ENCODE measurements around the gene UBL4A. TPM values are rescaled to one million over a fixed set of nuclear protein-coding genes. Genes with fewer than 3 reads are reported as not detected.
A peak's percentile ranks its signal among the peaks of the same experiment; 100 is the strongest.

The UBL4A gene
- total and polyA plus RNA-seq, 9 of the 15 experiments (the other 6 are each of a cell fraction or from before 2014, with no cell fraction given) = 15.2 to 140 (median 100) TPM

- TF ChIP-seq CLOCK (CRISPR knock-in tag; IDR thresholded peaks at IDR 0.05; ENCODE audit: borderline replicate concordance) = no peak
- no peak for TF ChIP-seq TEAD2 (tag; IDR thresholded peaks at IDR 0.05)
- TF ChIP-seq ZNF551 (CRISPR knock-in tag; IDR thresholded peaks at IDR 0.05) = no peak
- TF ChIP-seq SMARCA4 (IDR thresholded peaks at IDR 0.05) = peak; percentile 90
- TF ChIP-seq NR2F6 (CRISPR knock-in tag; IDR thresholded peaks at IDR 0.05) = no peak
- no peak for TF ChIP-seq ZNF408 (CRISPR knock-in tag; IDR thresholded peaks at IDR 0.05; ENCODE audit: low read depth)
- TF ChIP-seq, protein P1, sequence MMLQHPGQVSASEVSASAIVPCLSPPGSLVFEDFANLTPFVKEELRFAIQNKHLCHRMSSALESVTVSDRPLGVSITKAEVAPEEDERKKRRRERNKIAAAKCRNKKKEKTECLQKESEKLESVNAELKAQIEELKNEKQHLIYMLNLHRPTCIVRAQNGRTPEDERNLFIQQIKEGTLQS (IDR thresholded peaks at IDR 0.05) = peak; percentile 6; the same call in 1 of the 2 replicates
- TF ChIP-seq, protein P1 (CRISPR knock-in tag; conservative IDR thresholded peaks at IDR 0.05) = no peak
- no peak for TF ChIP-seq ETV5 (CRISPR knock-in tag; IDR thresholded peaks at IDR 0.05; ENCODE audit: low read depth)
- TF ChIP-seq E2F5 (CRISPR knock-in tag; IDR thresholded peaks at IDR 0.05) = no peak
- peak; percentile 15 to 64; a peak in 3 of 4 replicates for TF ChIP-seq TRIM24 (IDR thresholded peaks at IDR 0.05)
- TF ChIP-seq SAP30 (IDR thresholded peaks at IDR 0.05; ENCODE audit: borderline replicate concordance, insufficient read depth, low read depth, low read length, poor library complexity, severe bottlenecking) = no peak
- TF ChIP-seq, protein P2, sequence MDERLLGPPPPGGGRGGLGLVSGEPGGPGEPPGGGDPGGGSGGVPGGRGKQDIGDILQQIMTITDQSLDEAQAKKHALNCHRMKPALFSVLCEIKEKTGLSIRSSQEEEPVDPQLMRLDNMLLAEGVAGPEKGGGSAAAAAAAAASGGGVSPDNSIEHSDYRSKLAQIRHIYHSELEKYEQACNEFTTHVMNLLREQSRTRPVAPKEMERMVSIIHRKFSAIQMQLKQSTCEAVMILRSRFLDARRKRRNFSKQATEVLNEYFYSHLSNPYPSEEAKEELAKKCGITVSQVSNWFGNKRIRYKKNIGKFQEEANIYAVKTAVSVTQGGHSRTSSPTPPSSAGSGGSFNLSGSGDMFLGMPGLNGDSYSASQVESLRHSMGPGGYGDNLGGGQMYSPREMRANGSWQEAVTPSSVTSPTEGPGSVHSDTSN (CRISPR knock-in tag; IDR thresholded peaks at IDR 0.05; ENCODE audit: low read depth) = no peak
- TF ChIP-seq, protein P2 (tag; conservative IDR thresholded peaks at IDR 0.05; ENCODE audit: low read depth) = peak; percentile 76
- peak; percentile 50; the same call in 1 of the 2 replicates for TF ChIP-seq PML (IDR thresholded peaks at IDR 0.05; ENCODE audit: low read length)
- TF ChIP-seq, protein P3, sequence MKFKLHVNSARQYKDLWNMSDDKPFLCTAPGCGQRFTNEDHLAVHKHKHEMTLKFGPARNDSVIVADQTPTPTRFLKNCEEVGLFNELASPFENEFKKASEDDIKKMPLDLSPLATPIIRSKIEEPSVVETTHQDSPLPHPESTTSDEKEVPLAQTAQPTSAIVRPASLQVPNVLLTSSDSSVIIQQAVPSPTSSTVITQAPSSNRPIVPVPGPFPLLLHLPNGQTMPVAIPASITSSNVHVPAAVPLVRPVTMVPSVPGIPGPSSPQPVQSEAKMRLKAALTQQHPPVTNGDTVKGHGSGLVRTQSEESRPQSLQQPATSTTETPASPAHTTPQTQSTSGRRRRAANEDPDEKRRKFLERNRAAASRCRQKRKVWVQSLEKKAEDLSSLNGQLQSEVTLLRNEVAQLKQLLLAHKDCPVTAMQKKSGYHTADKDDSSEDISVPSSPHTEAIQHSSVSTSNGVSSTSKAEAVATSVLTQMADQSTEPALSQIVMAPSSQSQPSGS (CRISPR knock-in tag; IDR thresholded peaks at IDR 0.05) = no peak
Measured at GRCh38 chrX:154495472-154495922, 9.1 kb upstream of the UBL4A start (continued).
